Loucy (cell line): ENCODE data around the gene NBPF6.
"Not testable (repeated sequence)": the region's sequence is repeated elsewhere in the genome, so short reads cannot be mapped to it uniquely, and the experiment has no call there.

ENCODE experiments used
- CTCF ChIP-seq: fragments of 200-600 bp; sonication (generic); conservative IDR thresholded peaks from 2 replicates; pipeline ENCODE4 v1.5.1; 2014; ENCODE audit warnings: mild to moderate bottlenecking, antibody characterized with exemption, low read length
- EZH2phosphoT487 ChIP-seq: fragments of 200-600 bp; IDR thresholded peaks from 2 replicates; pipeline ENCODE4 v1.6.1; 2018; ENCODE audit warnings: antibody characterized with exemption, mild to moderate bottlenecking, moderate library complexity, borderline replicate concordance

DNA sequence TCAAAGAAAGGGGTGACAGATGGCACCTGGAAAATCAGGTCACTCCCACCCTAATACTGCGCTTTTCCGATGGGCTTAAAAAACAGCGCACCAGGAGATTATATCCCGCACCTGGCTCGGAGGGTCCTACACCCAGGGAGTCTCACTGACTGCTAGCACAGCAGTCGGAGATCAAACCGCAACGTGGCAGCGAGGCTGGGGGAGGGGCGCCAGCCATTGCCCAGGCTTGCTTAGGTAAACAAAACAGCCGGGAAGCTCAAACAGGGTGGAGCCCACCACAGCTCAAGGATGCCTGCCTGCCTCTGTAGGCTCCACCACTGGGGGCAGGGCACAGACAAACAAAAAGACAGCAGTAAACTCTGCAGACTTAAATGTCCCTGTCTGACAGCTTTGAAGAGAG, 36.6 kb downstream of the NBPF6 start:
- TF ChIP-seq CTCF, EZH2phosphoT487: not testable (repeated sequence)
